Bronchial epithelial cell (primary cell): ENCODE data around the gene OAT. TPM values are rescaled to one million over a fixed set of nuclear protein-coding genes. Genes with fewer than 3 reads are reported as not detected.
A peak's percentile ranks its signal among the peaks of the same experiment; 100 is the strongest.

Experiments used
- DNase-seq: peaks from one replicate; pipeline ENCODE4 v3.0.0-alpha.2; 2010; ENCODE audit warnings: low read depth
- FAIRE-seq: peaks from 2 replicates; lab custom pipeline; 2011; peaks lifted over from hg19 to GRCh38; lab: Jason Lieb, UNC
- H3K27me3 ChIP-seq: 2 replicates; pipeline ENCODE4 v1.5.1; 2011; ENCODE audit warnings: low read length; ENCODE audit not compliant: control insufficient read depth, insufficient read depth
- H3K36me3 ChIP-seq: 2 replicates; pipeline ENCODE4 v1.5.1; 2011; ENCODE audit warnings: low read length; ENCODE audit not compliant: control insufficient read depth, insufficient read depth
- H3K4me3 ChIP-seq: 2 replicates; pipeline ENCODE4 v1.5.1; 2011; ENCODE audit warnings: mild to moderate bottlenecking, low read depth, low read length, control low read depth
- total RNA-seq: library from RNA; depleted of rRNA; stranded (reverse); fragments of >200 nt; gene quantifications from 2 replicates; pipeline ENCODE4 v1.2.1, GENCODE V29; 2014
- TF ChIP-seq, protein P1 (sequence below): IDR thresholded peaks from 2 replicates; pipeline ENCODE4 v1.5.1; 2011; ENCODE audit warnings: mild to moderate bottlenecking, moderate library complexity, low read length, control low read depth, inconsistent platforms; ENCODE audit not compliant: insufficient read depth, severe bottlenecking

Gene OAT
- total RNA-seq, 1 donor from 2014 or later, result 130 TPM

DNA sequence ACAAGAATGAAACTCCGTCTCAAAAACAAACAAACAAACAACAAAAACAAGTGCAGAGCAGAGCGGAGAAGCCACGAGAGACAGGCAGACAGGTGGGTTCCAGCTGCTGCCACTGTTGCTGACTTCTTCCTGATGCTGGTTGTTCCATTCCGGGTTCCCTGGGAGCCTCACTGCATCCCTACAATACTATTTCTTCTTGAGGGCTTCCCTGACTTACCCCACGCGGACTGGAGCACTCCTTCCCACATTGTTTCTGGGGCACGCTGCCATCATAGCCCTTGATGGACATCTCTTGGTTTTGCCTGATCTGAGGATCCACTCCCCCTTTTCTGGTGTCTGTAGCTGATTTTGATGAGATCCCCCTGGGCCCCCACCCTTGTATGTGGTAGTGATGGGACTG is 36.7 kb upstream of the OAT start:
- TF ChIP-seq, protein P1, sequence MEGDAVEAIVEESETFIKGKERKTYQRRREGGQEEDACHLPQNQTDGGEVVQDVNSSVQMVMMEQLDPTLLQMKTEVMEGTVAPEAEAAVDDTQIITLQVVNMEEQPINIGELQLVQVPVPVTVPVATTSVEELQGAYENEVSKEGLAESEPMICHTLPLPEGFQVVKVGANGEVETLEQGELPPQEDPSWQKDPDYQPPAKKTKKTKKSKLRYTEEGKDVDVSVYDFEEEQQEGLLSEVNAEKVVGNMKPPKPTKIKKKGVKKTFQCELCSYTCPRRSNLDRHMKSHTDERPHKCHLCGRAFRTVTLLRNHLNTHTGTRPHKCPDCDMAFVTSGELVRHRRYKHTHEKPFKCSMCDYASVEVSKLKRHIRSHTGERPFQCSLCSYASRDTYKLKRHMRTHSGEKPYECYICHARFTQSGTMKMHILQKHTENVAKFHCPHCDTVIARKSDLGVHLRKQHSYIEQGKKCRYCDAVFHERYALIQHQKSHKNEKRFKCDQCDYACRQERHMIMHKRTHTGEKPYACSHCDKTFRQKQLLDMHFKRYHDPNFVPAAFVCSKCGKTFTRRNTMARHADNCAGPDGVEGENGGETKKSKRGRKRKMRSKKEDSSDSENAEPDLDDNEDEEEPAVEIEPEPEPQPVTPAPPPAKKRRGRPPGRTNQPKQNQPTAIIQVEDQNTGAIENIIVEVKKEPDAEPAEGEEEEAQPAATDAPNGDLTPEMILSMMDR, result no peak
- no peak for FAIRE-seq
- Histone ChIP-seq H3K4me3 (no peak overlapping the region), H3K27me3 (peaks cover 2% of the 10 kb centered on the region), H3K36me3 (no peaks in the 10 kb centered on the region)
- no peak for DNase-seq

DNA sequence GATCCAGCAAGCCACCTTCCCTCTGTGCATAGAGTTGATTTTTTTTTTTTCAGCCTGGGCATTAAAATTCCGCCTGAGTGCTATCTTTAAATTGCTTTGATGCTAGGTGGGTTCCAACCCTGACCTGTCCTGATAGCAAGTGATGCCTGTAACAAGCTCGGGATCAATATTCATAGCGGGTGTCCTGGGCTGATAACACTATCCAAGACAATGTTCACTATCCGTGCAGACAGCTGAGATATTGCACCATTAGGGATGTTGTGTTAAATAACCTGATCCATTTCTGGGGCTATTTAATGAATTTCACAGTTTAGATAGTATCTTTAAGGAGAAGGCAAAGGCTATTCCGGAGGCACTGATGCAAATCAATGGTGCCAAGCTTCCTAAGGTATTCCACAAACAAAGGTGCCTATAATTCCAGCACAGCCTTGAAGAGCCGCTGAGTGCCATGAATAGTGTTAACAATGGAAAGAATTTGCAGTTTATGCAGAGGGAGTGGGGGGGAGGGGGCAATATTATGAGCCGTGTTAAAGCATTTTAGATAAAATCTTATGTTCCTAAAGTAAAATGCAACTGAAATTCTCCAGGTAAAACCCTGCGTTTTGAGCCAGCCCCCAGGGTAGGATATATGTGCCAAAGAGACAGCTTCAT is 35.4 kb upstream of the OAT start:
- peaks cover 3% of the 10 kb centered on the region for H3K27me3 ChIP-seq
- TF ChIP-seq, protein P1, result no peak
- no peak for FAIRE-seq
- no peak for DNase-seq
- H3K36me3 ChIP-seq, result no peaks in the 10 kb centered on the region
- H3K4me3 ChIP-seq, result no peak overlapping the region

DNA sequence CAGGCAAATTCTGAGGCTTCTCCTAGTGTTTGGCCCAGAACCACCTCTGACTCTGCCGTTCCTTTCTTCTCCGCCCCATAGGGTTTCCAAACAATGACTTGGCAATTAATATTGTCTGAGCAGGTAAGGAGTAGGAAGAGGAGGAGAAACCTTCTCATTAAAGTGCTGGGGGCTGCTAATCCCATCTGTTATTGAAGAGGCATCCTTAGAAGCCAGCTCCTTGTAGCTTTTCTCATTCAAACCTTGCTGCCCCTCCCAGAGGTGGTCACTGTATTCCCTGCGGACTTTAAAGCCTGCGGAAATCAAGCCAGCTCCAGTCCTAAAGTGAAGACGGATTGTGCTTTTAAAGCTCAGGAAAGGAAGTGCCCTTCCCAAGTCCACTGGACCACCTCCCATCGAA is 32.6 kb upstream of the OAT start:
- H3K27me3 ChIP-seq, result peaks cover 8% of the 10 kb centered on the region
- TF ChIP-seq, protein P1, result no peak
- no peaks in the 10 kb centered on the region for H3K36me3 ChIP-seq
- H3K4me3 ChIP-seq, result no peak overlapping the region
- DNase-seq (no peak), FAIRE-seq (no peak)

DNA sequence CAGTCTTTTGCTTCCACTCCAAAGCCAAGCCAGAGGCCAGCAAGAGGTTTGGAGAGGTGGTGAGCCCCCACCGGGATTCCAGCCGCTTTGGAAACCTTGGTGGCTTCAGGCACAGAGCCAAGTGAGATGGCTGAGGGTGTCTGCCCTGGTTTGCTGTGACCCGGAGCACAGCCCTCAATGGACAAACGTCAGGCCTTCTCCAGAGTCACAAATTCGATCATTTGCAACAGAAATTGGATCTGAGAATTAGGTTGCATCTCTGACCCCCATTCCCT is 32.0 kb upstream of the OAT start:
- Histone ChIP-seq H3K4me3 (no peak overlapping the region), H3K27me3 (peaks cover 8% of the 10 kb centered on the region), H3K36me3 (no peaks in the 10 kb centered on the region)
- TF ChIP-seq, protein P1, result no peak
- FAIRE-seq (no peak), DNase-seq (no peak)

DNA sequence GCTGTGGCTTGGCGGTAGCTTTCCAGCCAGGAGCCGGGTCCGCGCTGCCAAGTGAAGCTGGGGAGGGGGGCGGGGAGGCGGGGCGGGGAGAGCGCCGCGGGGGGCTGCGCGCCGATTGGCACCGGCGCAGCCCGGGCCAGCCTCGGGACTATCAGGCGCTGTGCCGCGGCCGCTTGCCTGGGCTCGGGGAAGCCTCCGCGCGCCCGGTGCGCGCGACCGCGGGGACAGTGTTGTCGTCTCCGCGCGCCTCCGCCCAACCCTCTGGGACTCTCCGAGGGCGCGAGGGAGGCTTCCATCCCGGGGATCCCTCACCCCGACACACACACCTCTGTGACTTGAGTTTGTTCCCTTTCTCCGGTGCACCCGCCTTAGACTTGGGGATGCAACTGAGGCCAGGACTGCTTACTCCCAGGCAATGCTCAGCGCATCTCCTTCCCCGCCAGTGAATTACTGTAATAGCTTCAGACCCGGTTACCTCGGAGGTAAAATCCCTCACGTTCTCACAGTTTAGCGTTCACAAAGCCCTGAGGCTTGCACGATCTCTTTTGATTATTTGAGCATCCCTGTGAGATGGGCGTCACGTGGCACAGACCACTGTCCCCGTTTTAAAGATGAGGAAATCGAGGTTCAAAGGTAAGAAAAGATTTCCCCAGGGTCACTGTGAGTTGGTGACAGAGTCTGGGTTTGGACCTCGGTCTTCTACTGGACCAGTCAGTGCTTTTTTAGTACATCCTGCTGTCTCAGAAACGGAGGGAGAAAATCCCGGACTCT is 31.5 kb upstream of the OAT start, which contains the start of gene NKX1-2:
Gene NKX1-2, minus strand, starts transcription at position 24 of the 771 bp plus-strand sequence. CDS start 92 bp downstream, outside the sequence.
- H3K4me3 ChIP-seq, result peak within 1 kb of the TSS; percentile 38
- FAIRE-seq, result no peak
- peaks cover 8% of the 10 kb centered on the region for H3K27me3 ChIP-seq
- no peak for DNase-seq
- TF ChIP-seq, protein P1, result no peak
- H3K36me3 ChIP-seq, result no peaks in the 10 kb centered on the region
